Right lung (tissue), 5 donors: ENCODE data around the gene RBMS1. TPM values are rescaled to one million over a fixed set of nuclear protein-coding genes. Genes with fewer than 3 reads are reported as not detected.
"Not testable (repeated sequence)": the region's sequence is repeated elsewhere in the genome, so short reads cannot be mapped to it uniquely, and the experiment has no call there.

ENCODE experiments used
- DNase-seq, 2 donors: peaks; one replicate each; pipeline ENCODE4 v3.0.0-alpha.2; 2013
- polyA plus RNA-seq, 5 donors: library from polyadenylated mRNA; unstranded; fragments of 120-200 nt; gene quantifications; one replicate each; pipeline versions ENCODE4 v1.2.1 to v1.2.3, GENCODE V29; 2013; ENCODE audit warnings: inconsistent platforms in 1 of 5, low replicate concordance in 1 of 5; ENCODE audit not compliant: insufficient read length in 5 of 5, insufficient read depth in 1 of 5

Gene RBMS1
- polyA plus RNA-seq, 5 donors = 73.1 to 146 (median 115) TPM

GRCh38 chr2:160440888-160441287 lies 52.7 kb downstream of the RBMS1 start:
- DNase-seq = no peak

GRCh38 chr2:160439038-160439437 lies 54.6 kb downstream of the RBMS1 start:
- not testable (repeated sequence) for DNase-seq

- no peak for DNase-seq
Measured at GRCh38 chr2:160437273-160437672, 56.3 kb downstream of the RBMS1 start.

- DNase-seq = no peak
Measured at GRCh38 chr2:160434254-160434948, 59.2 kb downstream of the RBMS1 start.

GRCh38 chr2:160433466-160434140 lies 60.0 kb downstream of the RBMS1 start:
- DNase-seq = peak; percentile 60 to 68

- no peak for DNase-seq
Measured at GRCh38 chr2:160432633-160433032, 61.0 kb downstream of the RBMS1 start.

GRCh38 chr2:160431441-160431840 lies 62.2 kb downstream of the RBMS1 start:
- DNase-seq = no peak

- DNase-seq = no peak
Measured at GRCh38 chr2:160430001-160430344, 63.6 kb downstream of the RBMS1 start.

- DNase-seq = peak in 1 of 2 donors; percentile 61
Measured at GRCh38 chr2:160429248-160430000, 64.2 kb downstream of the RBMS1 start.

GRCh38 chr2:160428405-160428763 lies 65.2 kb downstream of the RBMS1 start:
- no peak for DNase-seq

GRCh38 chr2:160427629-160428404 lies 65.8 kb downstream of the RBMS1 start:
- peak; percentile 67 to 70 for DNase-seq

GRCh38 chr2:160426604-160427003 lies 67.0 kb downstream of the RBMS1 start:
- DNase-seq = no peak

- no peak for DNase-seq
Measured at GRCh38 chr2:160425434-160426151, 68.0 kb downstream of the RBMS1 start.

- DNase-seq = no peak
Measured at GRCh38 chr2:160423126-160423525, 70.5 kb downstream of the RBMS1 start.

- DNase-seq = not testable (repeated sequence)
Measured at GRCh38 chr2:160421646-160422501, 71.7 kb downstream of the RBMS1 start.

GRCh38 chr2:160420711-160421110 lies 72.9 kb downstream of the RBMS1 start:
- no peak for DNase-seq

GRCh38 chr2:160419776-160420505 lies 73.7 kb downstream of the RBMS1 start:
- no peak for DNase-seq

GRCh38 chr2:160418853-160419252 lies 74.8 kb downstream of the RBMS1 start:
- DNase-seq = no peak

GRCh38 chr2:160418398-160418765 lies 75.2 kb downstream of the RBMS1 start:
- no peak for DNase-seq
